GM18870 (cell line): ENCODE results near the gene HNRNPR.
"Not testable (repeated sequence)": the region's sequence is repeated elsewhere in the genome, so short reads cannot be mapped to it uniquely, and the experiment has no call there.

Experiments
- ATAC-seq: cut with Tn5 transposase; IDR thresholded peaks from one replicate; pipeline ENCODE4 v1.9.1; 2021; ENCODE audit warnings: moderate library complexity; ENCODE audit not compliant: unreplicated experiment

Gene HNRNPR

GRCh38 chr1:23331713-23332112 is 12.4 kb downstream of the HNRNPR start:
- no peak for ATAC-seq

DNA sequence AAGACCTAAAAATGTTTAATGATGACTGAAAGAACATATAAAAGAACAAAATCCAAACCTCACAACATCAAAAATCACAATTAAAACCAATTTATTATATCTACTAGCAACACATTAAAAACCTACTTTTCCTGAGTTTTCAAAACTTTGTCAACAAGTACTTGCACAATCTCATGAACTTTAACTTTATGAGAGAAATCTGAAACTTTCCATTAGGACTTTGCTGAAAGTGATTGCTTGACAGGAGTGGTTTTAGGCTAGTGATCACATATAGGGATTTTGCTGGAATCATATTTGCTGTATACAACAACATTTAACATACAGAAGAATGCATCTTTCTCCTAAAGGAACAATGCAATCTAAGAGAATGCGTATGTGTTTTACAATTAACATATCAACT is 13.2 kb downstream of the HNRNPR start:
- ATAC-seq = no peak

- no peak for ATAC-seq
Measured at GRCh38 chr1:23325393-23325792, 18.7 kb downstream of the HNRNPR start.

DNA sequence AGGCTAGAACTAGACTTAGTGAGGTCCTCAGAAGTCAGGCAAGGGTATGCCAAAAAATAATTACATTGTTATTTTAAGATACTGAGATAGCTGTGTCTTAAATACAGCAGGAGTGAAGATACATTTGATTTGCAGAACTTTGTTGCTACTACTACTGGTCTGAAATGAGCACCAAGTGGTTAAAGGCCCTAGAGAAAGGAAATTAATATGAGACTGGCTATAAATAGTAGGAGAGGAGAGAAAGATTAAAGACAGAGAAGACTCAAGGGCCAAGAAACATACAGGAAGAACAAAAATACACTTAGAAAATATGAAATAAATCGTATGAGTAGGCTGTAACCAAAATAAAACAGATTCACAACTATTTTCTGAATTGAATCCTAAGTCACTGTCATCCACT is 21.3 kb downstream of the HNRNPR start:
- no peak for ATAC-seq

DNA sequence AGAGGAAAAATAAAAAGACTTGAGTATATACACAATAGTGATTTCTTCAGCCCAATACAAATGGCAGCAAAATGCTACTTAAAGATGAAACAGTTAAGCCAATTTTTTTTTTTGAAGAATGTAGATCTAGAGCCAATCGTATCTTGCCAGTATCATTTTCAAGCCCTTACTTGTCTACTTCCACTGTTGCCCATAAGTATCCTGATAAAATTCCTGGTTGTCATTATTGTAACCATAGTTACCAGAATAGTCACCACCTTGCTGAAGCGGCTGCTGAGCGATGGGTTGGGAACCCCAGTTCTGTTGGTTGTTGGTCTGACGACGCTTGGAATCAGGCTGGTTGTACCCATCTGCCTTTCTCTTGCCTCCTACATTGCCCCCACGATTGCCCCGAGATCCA is 33.8 kb downstream of the HNRNPR start:
- ATAC-seq = not testable (repeated sequence)

DNA sequence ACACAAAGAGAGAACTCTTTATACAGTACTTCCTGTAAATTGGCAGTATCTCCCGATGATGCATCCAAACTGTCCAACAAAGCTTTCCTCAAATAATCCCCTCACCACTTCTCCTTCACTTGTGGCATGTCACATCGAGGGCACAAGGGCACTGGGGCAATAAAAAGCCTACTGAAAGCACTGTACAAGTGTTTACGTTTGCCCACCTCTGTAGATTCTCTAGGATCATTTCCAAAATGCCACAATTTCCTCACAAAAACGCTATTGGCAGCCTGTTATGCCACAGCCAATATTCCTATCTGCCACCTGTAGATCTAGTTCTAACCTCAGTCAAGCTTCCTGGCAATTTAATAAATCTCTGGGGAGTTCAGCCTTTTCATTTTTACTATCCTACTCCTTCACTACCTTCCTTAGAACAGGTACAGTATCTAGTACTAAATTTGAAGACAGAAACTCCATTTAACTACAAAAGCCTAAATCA is 39.9 kb downstream of the HNRNPR start:
- ATAC-seq = no peak

- no peak for ATAC-seq
Measured at GRCh38 chr1:23303524-23303923, 40.6 kb downstream of the HNRNPR start.

- no peak for ATAC-seq
Measured at GRCh38 chr1:23296931-23297330, 47.2 kb downstream of the HNRNPR start.

DNA sequence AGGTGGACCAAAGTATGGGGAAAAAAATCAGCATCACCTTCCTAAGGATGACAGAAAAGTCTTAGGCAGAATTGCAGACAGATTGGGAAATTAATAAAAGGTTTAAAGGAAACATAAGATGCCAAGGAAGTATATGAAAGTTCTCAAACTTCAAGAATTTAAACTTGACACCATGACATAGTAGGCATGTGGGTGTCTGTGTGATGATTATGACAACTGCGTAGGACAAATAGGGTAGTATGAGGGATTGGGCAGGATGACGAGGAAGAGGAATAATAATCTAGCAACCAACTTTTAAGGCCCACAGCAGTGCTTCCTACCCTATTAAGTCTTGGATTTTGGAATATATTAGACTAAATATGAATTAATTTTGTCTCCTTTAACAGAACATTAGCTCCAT is 52.4 kb downstream of the HNRNPR start:
- ATAC-seq = no peak

DNA sequence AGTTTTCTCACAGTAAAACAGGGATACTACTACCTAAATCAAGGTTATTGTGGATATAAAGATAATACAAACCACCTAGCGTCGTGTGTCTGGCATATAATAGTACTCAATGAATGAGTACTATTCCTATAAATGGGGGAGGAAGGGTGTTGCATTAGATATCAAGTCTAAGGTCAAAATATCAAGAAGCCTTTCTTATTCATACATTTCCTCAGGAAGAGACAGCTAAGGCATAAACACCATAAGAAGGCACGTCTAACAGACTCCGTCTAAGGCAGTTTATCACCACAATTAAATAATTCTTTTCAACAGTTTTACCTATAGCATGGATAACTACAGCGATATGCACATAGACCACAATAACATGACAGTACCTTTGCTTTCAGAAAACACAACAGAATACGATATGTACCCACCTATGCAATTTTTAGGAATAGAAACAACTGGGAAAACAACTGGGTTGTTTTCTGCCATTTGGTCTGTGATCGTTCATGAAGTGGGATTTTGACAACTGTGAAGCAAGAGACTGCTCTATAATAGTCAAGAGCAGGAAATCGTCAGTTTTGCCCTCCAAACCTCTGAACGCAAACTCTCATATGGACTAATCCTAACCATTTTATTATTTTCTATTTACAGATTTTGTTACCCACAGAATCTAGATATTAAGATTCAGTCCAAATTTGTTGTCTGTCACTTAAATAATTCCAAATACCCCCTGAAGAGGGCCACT is 53.1 kb downstream of the HNRNPR start:
- ATAC-seq = no peak

GRCh38 chr1:23288671-23289070 is 55.4 kb downstream of the HNRNPR start:
- ATAC-seq = no peak

- ATAC-seq = no peak
Measured at GRCh38 chr1:23288201-23288600, 55.9 kb downstream of the HNRNPR start.

- ATAC-seq = no peak
Measured at GRCh38 chr1:23286401-23286800, 57.7 kb downstream of the HNRNPR start.

GRCh38 chr1:23283667-23284602 is 60.1 kb downstream of the HNRNPR start:
- ATAC-seq = no peak

GRCh38 chr1:23282957-23283356 is 61.1 kb downstream of the HNRNPR start:
- ATAC-seq = no peak

DNA sequence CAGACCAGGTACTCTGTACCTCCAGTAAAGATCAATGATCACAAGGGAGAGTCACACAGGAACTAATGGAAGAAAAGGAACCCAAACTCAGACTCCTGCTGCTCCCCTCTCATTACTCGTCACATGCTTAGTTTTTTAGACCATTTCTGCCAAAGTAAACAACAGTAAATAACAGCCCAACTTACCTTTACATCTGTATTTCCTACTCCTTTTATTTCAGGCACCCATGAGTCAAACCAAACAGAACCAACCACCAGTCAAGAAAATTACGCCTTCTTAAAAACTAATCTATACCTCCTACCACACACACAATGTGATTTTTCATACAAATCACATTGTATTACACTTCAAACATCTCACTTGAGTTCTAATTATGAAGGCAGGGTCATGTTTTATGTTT is 65.4 kb downstream of the HNRNPR start:
- no peak for ATAC-seq

DNA sequence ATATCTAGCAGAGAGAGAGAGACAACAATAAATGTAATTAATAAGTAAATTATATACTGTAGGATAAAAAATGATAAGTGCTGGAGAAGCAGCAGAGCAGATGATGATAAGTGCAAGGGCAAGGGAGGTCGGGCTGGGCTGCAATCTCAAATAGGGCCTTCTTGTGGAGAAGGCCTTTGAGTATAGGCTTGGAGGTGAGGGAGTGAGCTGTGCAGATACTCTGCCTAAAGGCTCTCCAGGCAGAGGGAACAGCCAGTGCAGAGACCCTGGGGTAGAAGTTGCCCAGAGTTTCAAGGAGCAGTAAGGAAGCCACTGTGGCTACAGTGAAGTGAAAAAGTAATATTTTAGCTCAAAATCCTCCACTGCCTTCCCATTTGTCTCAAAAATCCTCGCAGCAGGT is 67.6 kb downstream of the HNRNPR start:
- no peak for ATAC-seq

DNA sequence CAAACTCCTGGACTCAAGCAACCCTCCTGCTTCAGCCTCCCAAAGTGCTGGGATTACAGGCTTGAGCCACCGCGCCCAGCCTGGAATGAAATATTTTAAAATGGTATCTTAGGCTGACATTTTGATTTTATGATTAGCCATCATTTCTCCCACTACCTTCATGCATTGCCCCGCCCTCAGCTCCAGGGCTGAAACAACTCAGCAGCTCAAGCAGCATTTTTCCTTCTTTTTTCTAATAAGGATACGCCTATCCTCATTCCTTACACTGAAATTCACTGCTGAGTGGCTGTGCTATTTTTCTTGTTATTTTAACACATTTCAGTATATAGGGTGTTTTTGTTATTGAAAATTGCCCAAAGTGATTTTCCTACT is 70.0 kb downstream of the HNRNPR start:
- no peak for ATAC-seq

DNA sequence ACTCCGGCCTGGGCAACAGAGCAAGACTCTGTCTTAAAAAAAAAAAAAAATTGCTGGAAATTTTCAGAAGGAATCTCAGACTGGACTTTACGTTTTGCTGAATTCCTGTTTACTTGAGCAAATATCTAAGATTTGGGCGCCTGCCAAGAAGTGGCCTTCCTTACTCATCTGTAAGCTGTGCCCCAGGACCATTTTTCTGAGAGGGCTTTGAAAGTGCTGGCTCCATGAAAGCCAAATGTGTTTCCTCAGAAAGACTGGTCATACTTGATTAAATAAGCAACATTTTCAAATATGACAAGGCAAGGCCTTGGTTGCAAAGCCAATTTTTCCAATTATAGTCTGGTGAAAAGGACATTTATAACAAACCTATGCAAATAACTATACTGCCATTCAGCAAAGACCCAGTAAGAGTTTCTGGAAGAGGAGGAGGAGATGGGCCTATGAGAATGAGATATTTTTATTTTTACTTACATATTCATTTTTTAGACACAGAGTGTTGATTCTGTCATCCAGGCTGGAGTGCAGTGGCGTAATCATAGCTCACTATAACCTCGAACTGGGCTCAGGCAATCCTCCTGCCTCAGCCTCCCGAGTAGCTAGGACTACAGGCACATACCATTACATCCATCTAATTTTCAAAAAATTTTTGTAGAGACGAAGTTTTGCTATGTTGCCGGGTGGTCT is 70.5 kb downstream of the HNRNPR start:
- ATAC-seq = no peak

DNA sequence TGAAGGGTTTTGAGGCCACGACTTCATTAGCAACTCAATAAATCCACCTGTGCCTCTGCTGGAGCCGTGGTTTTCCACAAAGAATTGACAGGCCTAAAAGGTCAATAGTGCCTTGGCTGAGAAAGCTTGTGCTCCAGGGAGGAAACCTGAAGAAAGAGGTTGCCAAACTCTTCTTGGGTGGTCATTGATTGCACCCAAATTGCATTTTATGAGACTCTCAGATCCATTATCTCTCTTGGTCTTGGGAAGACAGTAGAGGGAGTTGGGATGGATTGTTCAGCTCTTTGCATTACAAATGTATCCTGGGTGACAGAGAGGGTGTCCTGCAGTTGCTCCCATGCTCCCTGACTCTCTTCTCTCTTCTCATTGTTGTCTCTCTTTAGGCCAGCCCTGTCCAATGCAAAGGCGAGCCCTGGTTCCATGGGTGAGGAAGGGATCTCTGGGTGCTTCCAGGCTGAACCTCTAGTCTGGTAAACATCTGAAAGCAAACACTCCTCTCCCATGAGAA is 80.7 kb downstream of the HNRNPR start:
- no peak for ATAC-seq

GRCh38 chr1:23258082-23258481 is 86.0 kb downstream of the HNRNPR start:
- ATAC-seq = not testable (repeated sequence)
